ENCODE results near the gene MAD2L1BP.

GRCh38 chr6:43674291-43674690, 38.7 kb downstream of the MAD2L1BP start:
- no peak for TF ChIP-seq REST (IDR thresholded peaks at IDR 0.05; ENCODE audit: insufficient replicate concordance, low read depth)
- TF ChIP-seq CTCF (IDR thresholded peaks at IDR 0.05; ENCODE audit: insufficient read depth, low read length) = no peak
- TF ChIP-seq POLR2AphosphoS5 (IDR thresholded peaks at IDR 0.05; ENCODE audit: low read depth) = no peak

Data from HL-60 (cell line).